ENCODE results near the gene HSP90B1.

The HSP90B1 gene

GRCh38 chr12:103930787-103931735 is 851 bp downstream of the HSP90B1 start:
- DNase-seq: peak; percentile 26

- DNase-seq: no peak
Measured at GRCh38 chr12:103933237-103933636, 3.0 kb downstream of the HSP90B1 start.

- no peak for DNase-seq
Measured at GRCh38 chr12:103936679-103937078, 6.5 kb downstream of the HSP90B1 start.

GRCh38 chr12:103944964-103945363 is 14.8 kb downstream of the HSP90B1 start:
- DNase-seq: no peak

GRCh38 chr12:103947871-103948555 is 17.8 kb downstream of the HSP90B1 start:
- DNase-seq: no peak

GRCh38 chr12:103948746-103949406 is 18.7 kb downstream of the HSP90B1 start:
- DNase-seq: no peak

- no peak for DNase-seq
Measured at GRCh38 chr12:103952497-103952896, 22.3 kb downstream of the HSP90B1 start.

GRCh38 chr12:103955811-103956508 is 25.8 kb downstream of the HSP90B1 start:
- DNase-seq: no peak

- no peak for DNase-seq
Measured at GRCh38 chr12:103956509-103957027, 26.4 kb downstream of the HSP90B1 start.

- DNase-seq: no peak
Measured at GRCh38 chr12:103957865-103958388, 27.7 kb downstream of the HSP90B1 start.

GRCh38 chr12:103958621-103959020 is 28.4 kb downstream of the HSP90B1 start:
- no peak for DNase-seq

- DNase-seq: no peak
Measured at GRCh38 chr12:103960616-103961227, 30.5 kb downstream of the HSP90B1 start.

GRCh38 chr12:103962493-103962892 is 32.3 kb downstream of the HSP90B1 start:
- DNase-seq: no peak

- DNase-seq: no peak
Measured at GRCh38 chr12:103964805-103965204, 34.6 kb downstream of the HSP90B1 start.

GRCh38 chr12:103965255-103965589 is 35.0 kb downstream of the HSP90B1 start:
- no peak for DNase-seq

GRCh38 chr12:103965590-103966504 is 35.6 kb downstream of the HSP90B1 start, which contains the start of gene TDG:
Gene TDG (plus strand): TSS chr12:103965872. CDS start chr12:103966038, 166 bp downstream.
- peak; percentile 98 for DNase-seq

- DNase-seq: no peak
Measured at GRCh38 chr12:103966736-103967135, 36.5 kb downstream of the HSP90B1 start.

GRCh38 chr12:103969391-103969790 is 39.2 kb downstream of the HSP90B1 start:
- DNase-seq: no peak

GRCh38 chr12:103973909-103974308 is 43.7 kb downstream of the HSP90B1 start:
- DNase-seq: no peak

- no peak for DNase-seq
Measured at GRCh38 chr12:103975368-103975767, 45.2 kb downstream of the HSP90B1 start.

All from CD4-positive, alpha-beta T cell treated with Interleukin-10 for 1 hour (primary cell).